Fibroblast of skin of abdomen (primary cell): Measurements from ENCODE around the gene EDC4. TPM values are rescaled to one million over a fixed set of nuclear protein-coding genes. Genes with fewer than 3 reads are reported as not detected.
"Not testable (repeated sequence)": the region's sequence is repeated elsewhere in the genome, so short reads cannot be mapped to it uniquely, and the experiment has no call there.

Experiments
- DNase-seq: peaks from one replicate; pipeline ENCODE4 v3.0.0-alpha.2; 2013
- polyA plus RNA-seq, 2 experiments: library from polyadenylated mRNA; unstranded; fragments of 120-200 nt; gene quantifications; one replicate each; pipeline ENCODE4 v1.2.1, GENCODE V29; 2013; ENCODE audit not compliant: insufficient read length in 2 of 2

The EDC4 gene, protein sequence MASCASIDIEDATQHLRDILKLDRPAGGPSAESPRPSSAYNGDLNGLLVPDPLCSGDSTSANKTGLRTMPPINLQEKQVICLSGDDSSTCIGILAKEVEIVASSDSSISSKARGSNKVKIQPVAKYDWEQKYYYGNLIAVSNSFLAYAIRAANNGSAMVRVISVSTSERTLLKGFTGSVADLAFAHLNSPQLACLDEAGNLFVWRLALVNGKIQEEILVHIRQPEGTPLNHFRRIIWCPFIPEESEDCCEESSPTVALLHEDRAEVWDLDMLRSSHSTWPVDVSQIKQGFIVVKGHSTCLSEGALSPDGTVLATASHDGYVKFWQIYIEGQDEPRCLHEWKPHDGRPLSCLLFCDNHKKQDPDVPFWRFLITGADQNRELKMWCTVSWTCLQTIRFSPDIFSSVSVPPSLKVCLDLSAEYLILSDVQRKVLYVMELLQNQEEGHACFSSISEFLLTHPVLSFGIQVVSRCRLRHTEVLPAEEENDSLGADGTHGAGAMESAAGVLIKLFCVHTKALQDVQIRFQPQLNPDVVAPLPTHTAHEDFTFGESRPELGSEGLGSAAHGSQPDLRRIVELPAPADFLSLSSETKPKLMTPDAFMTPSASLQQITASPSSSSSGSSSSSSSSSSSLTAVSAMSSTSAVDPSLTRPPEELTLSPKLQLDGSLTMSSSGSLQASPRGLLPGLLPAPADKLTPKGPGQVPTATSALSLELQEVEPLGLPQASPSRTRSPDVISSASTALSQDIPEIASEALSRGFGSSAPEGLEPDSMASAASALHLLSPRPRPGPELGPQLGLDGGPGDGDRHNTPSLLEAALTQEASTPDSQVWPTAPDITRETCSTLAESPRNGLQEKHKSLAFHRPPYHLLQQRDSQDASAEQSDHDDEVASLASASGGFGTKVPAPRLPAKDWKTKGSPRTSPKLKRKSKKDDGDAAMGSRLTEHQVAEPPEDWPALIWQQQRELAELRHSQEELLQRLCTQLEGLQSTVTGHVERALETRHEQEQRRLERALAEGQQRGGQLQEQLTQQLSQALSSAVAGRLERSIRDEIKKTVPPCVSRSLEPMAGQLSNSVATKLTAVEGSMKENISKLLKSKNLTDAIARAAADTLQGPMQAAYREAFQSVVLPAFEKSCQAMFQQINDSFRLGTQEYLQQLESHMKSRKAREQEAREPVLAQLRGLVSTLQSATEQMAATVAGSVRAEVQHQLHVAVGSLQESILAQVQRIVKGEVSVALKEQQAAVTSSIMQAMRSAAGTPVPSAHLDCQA (N-terminal part only)
- polyA plus RNA-seq (2013, experiment 1 of 2; ENCODE audit: insufficient read length): 70.8 TPM
- polyA plus RNA-seq (2013, experiment 2 of 2; ENCODE audit: insufficient read length): 71.2 TPM

DNA sequence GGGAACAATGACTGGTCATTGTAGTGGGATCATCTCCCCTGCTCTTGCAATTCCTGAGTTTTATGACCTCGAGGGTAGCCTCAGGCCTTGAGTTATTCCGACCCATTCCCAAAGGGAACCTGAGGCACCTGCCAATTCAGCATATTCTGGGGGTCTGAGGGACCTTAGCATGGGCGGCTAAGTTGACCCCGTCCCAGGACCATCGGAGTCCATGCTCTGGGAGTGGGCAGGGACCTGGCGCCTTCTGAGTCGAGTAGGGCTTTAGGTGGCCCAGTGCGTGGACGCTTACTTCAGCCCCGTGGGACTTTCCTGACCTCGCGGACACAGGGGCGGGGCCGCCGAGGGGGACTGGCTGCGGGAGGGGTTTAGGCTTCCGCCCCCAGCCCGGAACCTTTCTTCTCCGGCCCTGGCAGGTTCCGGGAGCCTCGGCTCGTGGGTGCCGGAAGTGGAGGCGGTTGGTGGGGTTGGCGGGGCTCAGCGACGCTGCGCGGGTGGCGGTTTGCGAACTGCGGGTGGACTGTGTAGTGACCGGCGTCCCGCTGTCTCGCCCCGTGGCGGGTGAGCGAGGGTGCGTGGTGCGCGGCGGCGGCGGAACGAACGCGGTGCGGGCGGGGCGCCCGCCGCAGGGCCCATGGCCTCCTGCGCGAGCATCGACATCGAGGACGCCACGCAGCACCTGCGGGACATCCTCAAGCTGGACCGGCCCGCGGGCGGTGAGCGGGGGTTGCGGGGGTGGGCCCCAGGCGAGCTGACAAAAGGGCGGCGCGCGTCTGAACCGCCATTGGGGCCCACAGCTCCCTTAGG is at the start of gene EDC4:
Gene EDC4, plus strand, starts transcription at position 422 of the 804 bp plus-strand sequence. Its CDS starts 210 bp downstream, at position 632.
- DNase-seq: peak; percentile 72

DNA sequence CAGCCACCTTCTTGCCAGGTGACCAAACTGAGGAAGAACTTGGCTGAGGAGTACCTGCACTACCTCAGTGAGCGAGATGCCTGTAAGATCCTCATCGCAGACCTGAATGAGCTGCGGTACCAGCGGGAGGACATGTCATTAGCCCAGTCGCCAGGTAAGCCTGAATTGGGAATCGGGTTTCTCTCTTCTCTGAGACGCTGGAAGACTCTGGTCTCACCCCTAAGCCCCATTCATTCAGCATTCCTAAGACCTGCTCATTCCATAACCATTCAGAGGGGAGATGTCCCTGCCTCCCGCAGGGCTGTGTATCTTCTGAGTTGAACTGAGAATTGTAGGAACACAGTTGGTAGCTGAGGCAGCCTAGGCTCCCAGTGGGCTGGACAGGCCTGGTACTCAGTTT is 47.7 kb upstream of the EDC4 start:
- no peak for DNase-seq

DNA sequence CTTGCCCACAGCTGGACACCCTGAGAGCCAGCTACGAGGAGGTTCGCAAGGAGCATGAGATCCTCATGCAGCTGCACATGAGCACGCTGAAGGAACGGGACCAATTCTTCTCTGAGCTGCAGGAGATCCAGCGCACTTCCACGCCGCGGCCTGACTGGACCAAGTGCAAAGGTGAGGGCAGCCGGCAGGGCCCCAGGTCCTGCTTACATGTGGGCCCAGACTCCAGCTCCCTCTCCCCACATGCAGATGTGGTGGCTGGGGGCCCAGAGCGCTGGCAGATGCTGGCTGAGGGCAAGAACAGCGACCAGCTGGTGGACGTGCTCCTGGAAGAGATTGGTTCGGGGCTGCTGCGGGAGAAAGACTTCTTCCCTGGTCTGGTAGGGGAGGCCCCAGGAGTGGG is 46.9 kb upstream of the EDC4 start:
- DNase-seq: no peak

DNA sequence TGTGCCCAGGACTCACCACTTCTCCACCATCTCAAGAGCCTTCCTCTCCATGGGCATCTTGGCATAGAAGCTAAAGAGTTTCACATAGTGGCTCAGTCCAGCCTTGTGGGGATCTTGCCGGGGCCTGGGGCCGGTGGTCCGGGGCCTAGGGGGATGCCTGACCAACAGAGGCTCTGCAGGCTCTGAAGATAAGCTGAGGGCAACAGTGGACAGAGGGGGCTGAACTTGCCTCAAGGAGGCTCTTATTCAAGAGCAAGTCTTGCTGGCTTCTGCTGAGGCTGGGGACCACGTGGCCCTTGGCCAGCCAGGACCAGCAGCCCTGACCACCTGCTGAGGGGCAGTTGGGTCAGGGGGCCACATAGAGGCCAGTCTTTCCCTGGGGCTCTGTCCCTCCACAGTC is 44.2 kb upstream of the EDC4 start:
- no peak for DNase-seq

DNA sequence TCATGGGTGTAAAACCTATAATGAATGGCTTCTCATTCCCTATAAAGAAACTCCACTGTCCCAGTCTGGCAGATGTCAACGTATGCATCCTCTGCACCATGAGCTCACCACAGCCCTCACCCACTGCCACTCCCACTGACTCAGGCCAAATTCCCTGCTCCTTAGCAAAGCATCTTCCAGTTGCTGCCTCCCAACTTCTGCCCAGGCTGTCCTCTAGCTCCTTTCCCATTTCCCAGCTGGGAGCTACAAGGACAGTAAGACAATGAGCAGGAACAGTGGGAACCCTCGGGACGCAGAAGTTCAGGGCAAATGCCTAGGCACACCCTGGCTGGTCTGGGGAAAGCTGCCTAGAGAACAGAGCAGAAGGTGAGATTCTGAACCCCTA is 39.8 kb upstream of the EDC4 start:
- peak; percentile 61 for DNase-seq

DNA sequence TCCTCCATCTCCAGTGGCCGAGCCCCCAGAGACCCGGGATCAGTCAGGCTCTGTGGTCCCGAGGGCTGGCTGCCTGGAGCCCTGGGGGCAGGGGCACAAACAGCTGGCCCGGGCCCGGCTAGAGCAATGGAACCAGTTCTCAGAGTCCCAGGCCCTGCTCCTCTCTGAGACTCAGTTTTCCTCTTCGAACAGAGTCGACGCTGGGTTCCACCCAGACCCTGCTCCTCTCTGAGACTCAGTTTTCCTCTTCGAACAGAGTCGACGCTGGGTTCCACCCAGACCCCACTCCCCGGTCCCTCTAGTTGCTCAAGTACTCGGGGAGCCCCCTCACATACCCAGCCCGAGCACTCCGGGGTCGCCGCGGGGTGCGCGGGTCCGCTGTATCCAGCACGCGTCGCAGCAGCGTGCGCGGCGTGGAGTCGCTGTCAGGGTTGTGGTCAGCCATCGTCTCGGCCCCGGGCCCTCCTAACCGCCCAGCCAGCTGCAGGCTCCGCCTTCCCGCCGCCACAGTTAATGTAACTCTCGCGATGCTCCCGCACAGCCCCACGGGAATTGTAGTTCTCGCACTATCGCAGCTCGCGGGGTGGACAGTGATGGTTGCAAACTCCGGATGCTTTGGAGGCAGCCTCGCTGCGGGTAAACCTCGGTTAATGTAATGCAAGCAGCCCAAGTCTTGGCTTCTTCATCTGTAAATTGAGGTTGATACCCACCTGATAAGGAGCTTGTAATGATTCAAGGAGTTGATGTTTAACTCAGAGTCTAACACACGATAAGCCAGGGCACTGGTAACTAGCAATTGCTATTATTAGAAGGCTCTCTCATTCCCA is 39.2 kb upstream of the EDC4 start:
- DNase-seq: peak; percentile 87

DNA sequence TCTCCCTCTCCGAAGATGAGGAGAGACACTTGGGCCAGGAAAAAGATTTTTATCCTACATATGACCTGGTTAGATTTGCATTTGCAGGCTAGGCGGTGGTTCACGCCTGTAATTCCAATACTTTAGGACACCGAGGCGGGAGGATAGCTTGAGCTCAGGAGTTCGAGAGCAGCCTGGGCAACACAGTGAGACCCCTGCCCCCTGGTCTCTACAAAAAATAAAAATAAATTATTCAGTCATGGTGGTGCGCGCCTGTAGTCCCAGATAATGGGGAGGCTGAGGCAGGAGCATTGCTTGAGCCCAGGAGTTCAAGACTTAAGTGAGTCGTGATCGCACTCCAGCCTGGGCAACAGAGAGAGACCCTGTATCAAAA is 38.6 kb upstream of the EDC4 start:
- DNase-seq: no peak

DNA sequence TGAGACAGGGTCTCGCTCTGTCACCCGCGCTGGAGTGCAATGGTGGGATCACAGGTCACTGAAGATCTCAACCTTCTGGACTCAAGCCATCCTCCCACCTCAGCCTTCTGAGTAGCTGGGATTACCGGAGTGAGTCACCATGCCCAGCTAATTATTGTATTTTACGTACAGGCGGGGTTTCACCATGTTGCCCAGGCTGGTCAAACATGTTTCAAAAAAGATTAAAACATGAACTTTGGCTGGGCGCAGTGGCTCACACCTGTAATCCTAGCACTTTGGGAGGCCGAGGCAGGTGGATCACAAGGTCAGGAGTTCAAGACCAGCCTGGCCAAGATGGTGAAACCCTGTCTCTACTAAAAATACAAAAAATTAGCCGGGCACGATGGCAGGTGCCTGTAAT is 35.7 kb upstream of the EDC4 start:
- DNase-seq: not testable (repeated sequence)

DNA sequence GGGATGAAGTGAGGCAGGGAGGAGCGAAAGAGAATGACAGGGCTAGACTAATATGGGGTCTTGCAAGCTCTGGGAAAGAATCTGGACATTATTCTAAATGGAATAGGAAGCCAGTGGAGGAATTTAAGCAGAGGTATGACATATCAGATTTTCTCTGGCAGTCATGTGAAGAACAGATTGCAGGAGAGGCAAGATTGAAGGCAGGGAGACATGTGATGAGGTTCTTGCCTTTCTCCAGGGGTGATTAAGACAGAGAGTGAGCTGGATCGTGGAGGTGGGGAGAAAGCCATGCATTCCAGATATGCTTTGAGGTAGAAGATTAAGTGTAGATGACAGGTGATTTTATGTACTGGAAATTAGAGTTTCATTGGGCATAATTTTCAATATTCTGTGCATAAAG is 35.0 kb upstream of the EDC4 start:
- DNase-seq: no peak

DNA sequence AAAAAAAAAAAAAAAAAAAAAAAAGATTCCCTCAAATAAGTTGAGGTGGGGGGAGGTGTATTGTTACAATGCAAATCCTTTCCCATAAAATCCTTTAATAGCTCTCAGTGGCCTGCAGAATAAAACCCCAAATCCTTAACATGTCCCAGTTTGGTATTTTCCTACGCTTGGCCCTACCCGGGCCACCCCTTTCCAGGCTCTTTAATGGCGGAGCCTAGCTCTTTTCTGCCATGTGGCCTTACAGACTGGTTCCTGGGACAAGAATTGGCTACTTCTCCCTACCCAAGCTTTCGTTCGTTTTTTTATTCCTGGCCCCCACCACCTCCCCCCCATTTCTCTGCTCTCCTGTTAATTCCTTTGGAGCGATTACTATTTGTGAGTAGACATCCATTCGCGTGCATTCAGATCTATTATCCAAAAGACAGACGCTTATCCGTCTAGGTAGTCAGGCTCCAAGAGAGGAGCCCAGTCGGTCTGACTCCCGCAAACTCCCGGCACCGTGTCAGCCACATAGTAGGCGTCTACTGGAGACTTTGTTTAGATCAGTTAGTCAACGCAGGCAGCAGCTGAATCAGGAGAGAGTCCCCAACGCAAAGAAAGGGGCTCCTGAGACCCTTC is 31.5 kb upstream of the EDC4 start:
- no peak for DNase-seq

DNA sequence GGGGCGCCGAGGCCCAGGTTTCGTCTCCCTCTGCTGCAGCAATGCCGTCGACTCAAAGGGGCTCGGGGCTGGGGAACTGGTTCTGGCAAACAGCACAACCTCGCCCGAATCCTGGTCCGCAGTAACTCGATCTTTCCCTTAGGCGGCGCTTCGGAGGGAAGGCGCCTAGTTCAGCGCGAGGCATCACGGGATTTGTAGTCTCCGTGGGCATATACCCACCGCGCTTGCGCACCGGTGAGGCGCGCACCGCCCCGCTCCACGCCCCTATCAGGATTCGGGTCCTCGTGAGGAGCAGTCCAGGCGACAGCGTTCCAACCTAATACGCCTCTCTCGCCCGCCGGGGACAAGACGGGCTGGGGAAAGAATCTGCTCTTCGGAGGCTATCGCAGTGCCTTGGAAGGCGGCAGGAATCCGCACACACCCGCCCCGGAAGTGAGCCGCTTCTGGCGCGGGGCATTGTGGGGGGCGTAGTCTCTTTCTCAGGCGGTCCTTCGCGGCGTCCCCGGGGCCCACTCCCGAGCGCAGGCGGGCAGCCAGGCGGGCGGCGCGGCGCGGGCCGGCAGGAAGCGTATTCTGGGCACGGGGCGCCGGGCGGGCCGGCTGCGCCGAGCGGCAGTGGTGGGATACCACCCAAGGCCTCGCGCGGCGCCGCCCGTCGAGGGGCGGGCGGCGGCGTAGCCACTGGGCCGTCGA is 30.9 kb upstream of the EDC4 start, which contains the start of gene THAP11:
Gene THAP11, plus strand, starts transcription at position 505 of the 693 bp plus-strand sequence. CDS start 235 bp downstream, outside the sequence.
- peak; percentile 93 for DNase-seq

DNA sequence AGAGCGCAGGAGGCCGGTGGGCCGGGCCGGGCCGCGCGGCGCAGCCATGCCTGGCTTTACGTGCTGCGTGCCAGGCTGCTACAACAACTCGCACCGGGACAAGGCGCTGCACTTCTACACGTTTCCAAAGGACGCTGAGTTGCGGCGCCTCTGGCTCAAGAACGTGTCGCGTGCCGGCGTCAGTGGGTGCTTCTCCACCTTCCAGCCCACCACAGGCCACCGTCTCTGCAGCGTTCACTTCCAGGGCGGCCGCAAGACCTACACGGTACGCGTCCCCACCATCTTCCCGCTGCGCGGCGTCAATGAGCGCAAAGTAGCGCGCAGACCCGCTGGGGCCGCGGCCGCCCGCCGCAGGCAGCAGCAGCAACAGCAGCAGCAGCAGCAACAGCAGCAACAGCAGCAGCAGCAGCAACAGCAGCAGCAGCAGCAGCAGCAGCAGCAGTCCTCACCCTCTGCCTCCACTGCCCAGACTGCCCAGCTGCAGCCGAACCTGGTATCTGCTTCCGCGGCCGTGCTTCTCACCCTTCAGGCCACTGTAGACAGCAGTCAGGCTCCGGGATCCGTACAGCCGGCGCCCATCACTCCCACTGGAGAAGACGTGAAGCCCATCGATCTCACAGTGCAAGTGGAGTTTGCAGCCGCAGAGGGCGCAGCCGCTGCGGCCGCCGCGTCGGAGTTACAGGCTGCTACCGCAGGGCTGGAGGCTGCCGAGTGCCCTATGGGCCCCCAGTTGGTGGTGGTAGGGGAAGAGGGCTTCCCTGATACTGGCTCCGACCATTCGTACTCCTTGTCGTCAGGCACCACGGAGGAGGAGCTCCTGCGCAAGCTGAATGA is 30.1 kb upstream of the EDC4 start:
- peak; percentile 32 for DNase-seq

DNA sequence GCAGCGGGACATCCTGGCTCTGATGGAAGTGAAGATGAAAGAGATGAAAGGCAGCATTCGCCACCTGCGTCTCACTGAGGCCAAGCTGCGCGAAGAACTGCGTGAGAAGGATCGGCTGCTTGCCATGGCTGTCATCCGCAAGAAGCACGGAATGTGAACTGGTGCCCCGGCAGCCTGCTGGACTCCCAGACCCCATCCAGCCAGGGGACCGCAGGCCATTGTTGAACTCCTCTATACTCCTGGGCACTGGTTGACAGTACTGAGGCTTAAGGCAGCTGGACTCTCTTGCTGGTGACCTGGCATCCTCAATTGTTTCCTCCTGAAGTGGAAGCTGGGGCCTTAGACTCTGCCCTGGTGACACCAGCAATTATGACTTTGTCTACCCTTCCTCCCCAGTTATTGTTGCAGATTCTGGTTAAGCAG is 29.5 kb upstream of the EDC4 start:
- no peak for DNase-seq

DNA sequence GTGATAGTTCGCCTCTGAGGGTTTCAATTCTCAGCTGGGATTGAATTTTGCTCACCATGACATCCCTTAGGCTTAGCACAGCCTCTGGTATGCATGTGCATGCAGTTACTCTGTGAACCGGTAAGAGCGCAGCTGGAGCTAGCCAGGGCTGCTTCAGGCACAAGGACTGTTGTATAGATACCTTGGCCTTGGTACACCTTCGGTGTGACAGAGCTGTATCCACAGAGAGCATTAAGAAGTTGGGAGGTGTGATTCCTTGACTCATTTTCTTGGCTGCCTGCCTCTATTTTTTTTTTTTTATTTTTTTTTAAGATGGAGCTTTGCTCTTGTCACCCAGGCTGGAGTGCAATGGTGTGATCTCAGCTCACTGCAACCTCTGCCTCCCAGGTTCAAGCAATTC is 28.4 kb upstream of the EDC4 start:
- DNase-seq: peak; percentile 38

DNA sequence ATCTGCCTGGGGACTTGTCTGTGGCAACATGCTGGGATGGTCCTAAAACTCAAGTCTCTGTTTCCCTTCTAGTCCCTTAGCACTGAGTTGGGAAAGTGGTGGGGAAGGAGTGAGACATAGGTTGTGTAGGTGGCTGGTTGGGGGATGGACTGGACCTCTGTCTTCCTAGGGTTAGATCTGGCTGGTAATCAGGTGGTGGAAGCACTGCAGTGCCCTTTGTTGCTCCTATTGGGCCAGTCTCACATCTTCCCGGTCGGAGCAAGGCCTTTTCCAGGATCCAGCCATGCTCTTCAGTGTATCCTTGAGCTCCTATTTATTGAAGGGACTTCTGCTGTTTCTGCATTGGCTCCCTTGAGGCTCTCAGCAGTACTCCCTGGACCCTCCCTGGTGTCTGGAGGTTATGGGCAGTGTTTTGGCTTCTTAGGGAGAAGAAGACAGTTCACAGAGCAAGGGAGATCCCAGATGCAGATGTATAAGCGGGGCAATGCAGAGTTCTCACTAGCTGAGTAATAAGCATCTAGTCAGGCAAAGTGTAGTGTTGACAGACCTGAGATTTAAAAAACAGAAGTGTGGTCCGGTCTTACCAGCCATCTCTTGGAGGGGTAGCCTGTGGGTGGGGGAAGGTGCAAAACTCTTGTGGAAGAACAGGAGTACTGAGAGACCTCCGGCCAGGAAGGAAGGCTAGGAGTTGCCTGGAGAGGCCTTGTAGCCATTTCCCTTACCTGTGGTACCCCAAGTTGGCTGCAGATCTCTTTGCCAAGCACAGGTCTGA is 27.4 kb upstream of the EDC4 start:
- DNase-seq: no peak

DNA sequence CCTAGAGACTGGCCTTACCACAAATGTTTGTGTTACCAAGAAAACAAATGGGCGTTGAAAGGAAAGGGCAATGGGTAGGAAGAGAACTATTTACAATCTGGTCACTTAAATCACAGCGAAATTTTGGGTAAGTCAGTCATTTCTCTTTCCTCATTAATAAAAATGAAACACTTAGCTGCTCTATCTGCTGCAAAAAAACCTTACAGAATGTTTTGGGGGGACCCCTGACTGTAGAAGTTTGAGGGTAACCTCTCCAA is 26.9 kb upstream of the EDC4 start:
- DNase-seq: no peak

DNA sequence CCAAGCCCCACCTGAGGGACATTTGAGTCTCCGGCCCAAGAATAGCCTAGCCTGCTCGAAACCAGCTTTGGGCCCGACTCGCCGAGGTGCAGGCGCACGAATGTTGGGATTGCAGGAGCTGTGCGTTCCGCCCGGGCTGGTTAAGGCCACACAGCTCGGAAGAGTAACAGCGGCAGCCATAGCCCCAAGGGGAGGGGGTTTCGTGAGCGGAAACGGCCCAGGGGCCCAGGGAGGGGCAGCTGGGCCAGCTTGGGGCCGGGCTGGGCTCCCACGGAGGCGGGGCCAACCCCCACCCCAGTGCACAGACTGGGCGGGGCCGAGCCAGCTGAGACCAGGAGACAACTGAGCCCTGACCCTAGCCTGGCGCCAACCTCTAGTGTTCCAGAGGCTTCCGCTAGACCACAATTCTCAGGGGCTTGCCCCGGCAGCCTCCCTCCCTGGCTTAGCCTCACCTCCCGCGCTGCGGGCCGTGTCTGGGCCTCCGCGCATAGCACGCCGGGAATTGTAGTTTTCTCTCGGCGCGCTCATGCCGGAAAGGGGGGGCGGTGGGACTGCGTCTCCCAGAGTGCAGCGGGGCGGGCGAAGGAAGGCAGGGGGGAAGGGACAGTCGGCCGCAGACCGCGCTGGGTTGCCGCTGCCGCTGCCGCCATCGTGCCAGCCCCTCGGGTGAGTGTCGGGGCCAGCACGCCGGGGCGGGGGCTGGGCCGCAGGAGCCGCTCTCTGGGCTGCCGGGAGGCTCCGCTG is 26.4 kb upstream of the EDC4 start, which contains the start of gene NUTF2:
Gene NUTF2, plus strand, starts transcription at position 614 of the 744 bp plus-strand sequence. CDS start 18,198 bp downstream, outside the sequence.
- DNase-seq: peak; percentile 95
